ENCODE data around the gene ZNF385A.

- TF ChIP-seq CTCF (conservative IDR thresholded peaks at IDR 0.05; ENCODE audit: low read depth, low read length): no peak
- TF ChIP-seq POLR2A (IDR thresholded peaks at IDR 0.05; ENCODE audit: low read depth, low read length): no peak
Observed at GRCh38 chr12:54427106-54427505, 42.6 kb upstream of the ZNF385A start.
